GM13976 (cell line): ENCODE measurements around the gene NNMT.

Experiments used
- DNase-seq: peaks from one replicate; pipeline ENCODE4 v3.0.0; 2012; ENCODE audit warnings: low spot score
- CTCF ChIP-seq: IDR thresholded peaks from 2 replicates; pipeline ENCODE4 v1.5.1; 2012; ENCODE audit warnings: borderline replicate concordance, mild to moderate bottlenecking; ENCODE audit not compliant: insufficient read depth; ENCODE audit errors: extremely low read depth, missing control alignments, control extremely low read depth
- in situ Hi-C: fragments of 300-500 bp; cut with MboI; formaldehyde crosslinking; loops from one replicate; pipeline ENCODE4 v1.12.0; 2022; ENCODE audit warnings: low sequenced_read_pairs, mixed read lengths, inconsistent platforms; ENCODE audit not compliant: unreplicated experiment

Gene NNMT

GRCh38 chr11:114362326-114362725 lies 66.1 kb downstream of the NNMT start:
- TF ChIP-seq CTCF = no peak
- in situ Hi-C loops = no loop called here
- no peak for DNase-seq

GRCh38 chr11:114362958-114363357 lies 66.8 kb downstream of the NNMT start:
- DNase-seq = no peak
- TF ChIP-seq CTCF = no peak
- in situ Hi-C loops = no loop called here
